ENCODE results near the gene TMC1. TPM values are rescaled to one million over a fixed set of nuclear protein-coding genes. Genes with fewer than 3 reads are reported as not detected.

Gene TMC1
- total RNA-seq, 2 experiments from 2014 or later = not detected

DNA sequence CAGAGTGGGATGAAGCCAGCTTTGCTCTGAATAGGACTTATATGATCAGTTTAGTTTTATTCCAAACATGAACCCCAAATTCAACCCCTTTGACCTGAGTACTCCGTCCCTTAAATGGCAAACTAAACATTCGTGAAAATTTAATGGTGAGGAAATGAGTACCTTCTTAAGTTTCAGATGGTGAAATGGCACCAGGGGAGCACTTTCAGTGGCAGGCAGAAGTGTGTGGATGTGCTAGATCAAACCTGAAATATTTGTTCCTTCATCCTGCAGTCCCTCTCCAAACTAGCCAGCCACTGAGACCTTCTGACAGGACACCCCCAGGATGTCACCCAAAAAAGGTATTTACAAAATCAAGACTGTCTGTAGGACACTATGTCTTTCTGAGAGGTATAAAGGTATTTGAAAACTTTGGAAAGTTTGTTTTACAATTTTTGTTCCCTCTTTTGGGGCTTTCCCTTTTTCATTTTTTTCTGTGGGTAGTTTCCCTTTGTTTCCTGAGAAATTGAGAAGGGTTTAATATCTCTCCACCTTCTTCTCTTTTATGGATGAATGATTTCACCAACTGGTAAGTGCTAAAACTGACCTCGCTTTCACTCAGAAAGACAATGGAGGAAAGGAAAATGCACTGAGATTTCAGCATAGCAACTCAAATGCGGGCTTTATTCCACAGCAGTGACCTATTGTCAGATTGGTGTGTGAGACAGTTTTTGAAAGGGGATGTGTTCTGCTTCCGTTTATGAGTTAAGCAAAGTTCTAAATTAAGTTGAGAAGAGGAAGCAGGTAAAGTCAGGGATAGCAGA lies 127.1 kb downstream of the TMC1 start:
- Mint-ChIP-seq H3K9me3 (no peaks in the 10 kb centered on the region), H3K27me3 (peaks cover 11% of the 10 kb centered on the region)

DNA sequence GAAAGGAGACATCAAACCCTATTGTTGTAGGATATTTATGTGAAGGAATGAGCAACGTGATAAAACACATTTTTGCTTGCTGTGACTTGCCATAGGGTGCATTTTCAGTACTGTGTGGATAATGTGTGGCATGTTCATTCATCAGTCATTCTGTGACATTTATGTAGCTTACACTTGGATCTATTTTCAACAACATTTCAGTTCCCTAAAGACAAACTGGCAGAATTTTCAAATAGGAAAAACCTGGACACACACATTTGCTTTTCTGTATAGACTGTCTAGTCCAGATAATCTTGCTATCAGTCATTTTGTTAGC lies 127.7 kb downstream of the TMC1 start:
- Mint-ChIP-seq H3K9me3 (no peaks in the 10 kb centered on the region), H3K4me1 (no peaks in the 10 kb centered on the region), H3K4me3 (no peak overlapping the region), H3K27me3 (peaks cover 11% of the 10 kb centered on the region), H3K27ac (no peak overlapping the region), H3K36me3 (ENCODE audit: low read depth) (no peaks in the 10 kb centered on the region)
- POLR2A ChIA-PET = interaction anchor here (0.6 kb wide), 1 partner anchor 93 kb away, joined by 5 read pairs; no protein-coding TSS in a partner anchor
- CTCF ChIA-PET = interaction anchor here (0.5 kb wide), 1 partner anchor 42 kb away, joined by 3 read pairs; no protein-coding TSS in a partner anchor
- no peak for DNase-seq

More for the DNA sequence above, 127.1 kb downstream of the TMC1 start:
- Mint-ChIP-seq H3K4me3 (no peak overlapping the region), H3K36me3 (ENCODE audit: low read depth) (no peaks in the 10 kb centered on the region), H3K4me1 (no peaks in the 10 kb centered on the region), H3K27ac (no peak overlapping the region)
- no peak for DNase-seq
- ChIA-PET CTCF (no interaction called here), POLR2A (interaction anchor here (0.6 kb wide), 1 partner anchor 93 kb away, joined by 5 read pairs; no protein-coding TSS in a partner anchor)

DNA sequence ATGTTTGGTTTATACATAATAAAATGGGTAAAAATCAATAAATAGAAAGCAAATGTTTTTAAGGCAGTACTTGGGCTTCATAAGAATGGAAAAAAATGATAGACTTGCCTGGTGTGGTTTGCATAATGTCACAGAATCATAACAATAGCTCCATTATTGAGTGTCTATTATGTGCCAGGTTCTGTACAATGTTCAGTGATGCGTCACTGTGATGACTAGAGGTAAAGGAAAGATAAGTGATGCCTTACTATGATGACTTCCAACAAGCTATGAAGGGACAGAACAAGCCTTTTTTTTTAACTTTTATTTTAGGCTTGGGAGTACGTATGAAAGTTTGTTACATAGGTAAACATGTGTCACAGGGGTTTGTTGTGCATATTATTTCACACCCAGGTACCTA lies 128.8 kb downstream of the TMC1 start:
- POLR2A ChIA-PET = no interaction called here
- Mint-ChIP-seq H3K27me3 (peaks cover 11% of the 10 kb centered on the region), H3K4me1 (no peaks in the 10 kb centered on the region), H3K9me3 (no peaks in the 10 kb centered on the region), H3K4me3 (no peak overlapping the region), H3K36me3 (ENCODE audit: low read depth) (no peaks in the 10 kb centered on the region), H3K27ac (no peak overlapping the region)
- DNase-seq = no peak
- CTCF ChIA-PET = no interaction called here

DNA sequence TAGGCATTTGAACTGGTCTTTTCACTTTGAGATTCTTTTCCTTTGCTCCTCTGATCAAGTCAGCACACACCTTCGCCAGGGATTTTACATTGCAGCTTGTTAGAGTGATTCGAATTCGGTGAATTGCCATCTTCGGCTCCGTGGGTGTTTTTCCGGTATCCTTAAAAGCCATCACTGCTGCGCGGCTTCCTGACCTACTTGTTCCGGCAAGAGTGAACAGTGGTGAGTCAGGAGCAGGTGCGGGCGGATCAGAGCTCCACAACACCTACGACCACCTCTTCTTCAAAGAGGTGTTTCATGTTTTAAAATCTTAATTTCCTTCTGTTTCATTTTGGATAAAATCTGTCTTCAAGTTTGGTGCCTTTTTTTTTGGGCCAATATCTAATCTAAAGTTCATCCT lies 134.6 kb downstream of the TMC1 start:
- Mint-ChIP-seq H3K36me3 (ENCODE audit: low read depth) (no peaks in the 10 kb centered on the region), H3K27me3 (peaks cover 12% of the 10 kb centered on the region), H3K9me3 (no peaks in the 10 kb centered on the region), H3K27ac (no peak overlapping the region), H3K4me1 (no peaks in the 10 kb centered on the region), H3K4me3 (no peak overlapping the region)
- POLR2A ChIA-PET = no interaction called here
- CTCF ChIA-PET = no interaction called here
- DNase-seq = no peak

DNA sequence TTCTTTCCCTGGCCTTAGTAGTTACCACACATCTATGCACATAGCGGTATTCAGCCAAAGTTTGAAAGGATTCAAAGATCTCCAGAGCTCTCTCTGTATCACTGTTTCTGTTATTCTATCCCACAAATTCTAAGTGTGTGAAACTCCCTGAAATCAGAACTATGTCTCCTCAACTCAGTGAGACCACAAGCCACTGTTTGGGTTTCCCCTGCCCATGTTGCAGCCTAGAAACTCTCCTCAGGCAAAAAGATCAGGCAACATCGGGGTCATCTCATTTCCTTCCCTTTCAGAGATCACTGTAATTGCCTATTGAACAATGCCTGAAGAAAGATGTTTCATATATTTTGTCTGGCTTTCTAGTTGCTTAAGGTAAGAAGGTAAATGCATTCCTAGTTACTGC lies 135.6 kb downstream of the TMC1 start:
- Mint-ChIP-seq H3K4me3 (no peak overlapping the region), H3K36me3 (ENCODE audit: low read depth) (no peaks in the 10 kb centered on the region), H3K27ac (no peak overlapping the region), H3K4me1 (no peaks in the 10 kb centered on the region), H3K9me3 (no peaks in the 10 kb centered on the region), H3K27me3 (peaks cover 12% of the 10 kb centered on the region)
- DNase-seq = no peak
- CTCF ChIA-PET = interaction anchor here (0.6 kb wide), 1 partner anchor 1074 kb away, joined by 3 read pairs; no protein-coding TSS in a partner anchor
- POLR2A ChIA-PET = no interaction called here

DNA sequence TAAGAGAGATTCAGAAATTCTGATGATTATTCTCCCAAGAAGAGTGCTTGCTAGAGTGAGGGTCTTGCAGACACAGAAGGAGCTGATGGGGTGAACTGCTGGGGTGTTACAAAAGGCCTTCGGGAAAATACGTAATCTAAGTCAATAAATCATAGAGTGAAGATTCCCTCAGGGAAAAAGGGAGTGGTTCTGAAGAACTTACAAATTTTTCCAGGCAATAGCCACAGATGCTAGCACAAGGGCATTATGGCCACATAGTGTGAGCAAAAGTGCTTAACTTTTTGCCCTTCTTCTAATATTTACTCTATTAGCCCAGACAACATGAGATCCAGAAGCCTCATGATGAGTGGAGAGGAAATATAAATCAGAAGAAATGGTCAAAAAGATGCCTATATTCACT lies 137.3 kb downstream of the TMC1 start:
- Mint-ChIP-seq H3K9me3 (no peaks in the 10 kb centered on the region), H3K4me3 (no peak overlapping the region), H3K27me3 (peaks cover 12% of the 10 kb centered on the region), H3K27ac (no peak overlapping the region), H3K4me1 (no peaks in the 10 kb centered on the region), H3K36me3 (ENCODE audit: low read depth) (no peaks in the 10 kb centered on the region)
- ChIA-PET POLR2A (no interaction called here), CTCF (no interaction called here)
- no peak for DNase-seq

DNA sequence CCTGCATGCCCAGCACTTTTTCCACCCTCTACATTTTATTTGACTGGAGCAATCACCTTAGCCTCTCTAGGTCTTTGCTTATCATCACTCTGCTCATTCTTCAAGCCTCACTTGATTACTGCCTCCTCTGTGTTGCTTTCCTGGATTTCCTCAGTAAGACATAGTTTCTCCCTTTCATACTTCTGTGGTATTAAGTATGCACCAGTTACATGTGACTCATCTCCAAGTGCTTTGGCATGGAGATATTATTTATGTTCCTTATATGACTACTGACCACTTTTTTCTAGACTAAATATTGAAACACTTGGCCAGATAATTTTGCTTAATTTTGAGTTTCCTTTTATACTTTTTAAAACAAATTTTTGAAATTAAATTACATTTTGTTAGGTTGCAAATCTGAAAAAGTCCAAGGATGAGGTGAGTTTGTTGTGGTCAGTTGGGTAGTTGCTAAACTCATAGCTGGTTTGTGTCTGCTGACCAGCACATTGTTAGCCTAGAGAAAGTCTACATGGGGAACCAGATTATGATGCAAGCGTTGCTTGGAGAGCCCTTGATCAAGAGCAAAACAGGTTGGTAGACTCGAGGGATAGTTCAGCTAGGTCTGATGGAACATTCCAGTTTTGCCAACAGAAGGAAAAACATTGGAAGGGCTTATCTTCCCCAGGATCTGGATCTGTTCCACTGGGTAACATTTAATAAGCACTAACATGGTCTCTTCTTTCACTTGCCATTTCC lies 140.2 kb downstream of the TMC1 start:
- Mint-ChIP-seq H3K27me3 (peaks cover 8% of the 10 kb centered on the region), H3K27ac (no peak overlapping the region), H3K4me1 (no peaks in the 10 kb centered on the region), H3K9me3 (no peaks in the 10 kb centered on the region), H3K36me3 (ENCODE audit: low read depth) (no peaks in the 10 kb centered on the region), H3K4me3 (no peak overlapping the region)
- ChIA-PET POLR2A (no interaction called here), CTCF (no interaction called here)
- no peak for DNase-seq

DNA sequence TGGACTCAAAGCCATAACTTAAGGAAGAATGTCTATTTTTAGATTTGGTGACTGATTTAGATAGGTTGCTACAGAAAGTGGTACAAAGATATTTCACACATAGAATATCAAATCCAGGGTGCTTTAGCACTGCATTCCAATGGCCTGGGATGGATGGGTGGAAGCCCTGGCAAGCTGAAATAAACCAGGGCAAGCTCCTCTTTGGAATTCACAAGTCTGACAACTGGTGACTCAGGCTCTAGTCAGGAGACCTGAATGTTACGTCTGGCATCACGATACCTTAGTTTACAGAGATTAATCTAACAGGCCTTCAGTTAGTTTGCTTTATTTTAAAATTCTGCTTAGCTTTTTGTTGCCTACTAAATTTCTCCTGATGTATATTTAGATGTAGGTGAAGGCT lies 144.0 kb downstream of the TMC1 start:
- CTCF ChIA-PET = no interaction called here

DNA sequence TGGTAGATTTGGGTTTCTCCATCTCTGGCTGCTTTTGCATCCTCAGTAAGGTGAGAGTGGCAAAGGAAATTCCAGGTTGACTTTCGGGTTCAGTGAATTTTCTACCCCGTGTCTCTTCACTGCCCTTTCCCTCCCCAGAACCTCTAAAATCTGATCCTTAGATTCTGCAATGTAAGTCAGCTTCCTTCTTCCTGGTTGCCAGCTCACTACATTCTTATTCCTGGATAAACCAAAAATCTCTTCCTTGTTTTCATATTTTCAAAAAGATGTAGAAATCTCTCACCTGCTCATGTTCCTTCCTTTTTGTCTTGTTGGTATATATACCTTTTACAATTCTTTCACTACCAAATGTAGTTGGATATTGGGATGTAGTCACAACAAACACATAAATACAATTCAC lies 145.8 kb downstream of the TMC1 start:
- H3K9me3 Mint-ChIP-seq = no peaks in the 10 kb centered on the region
- no peak overlapping the region for H3K4me3 Mint-ChIP-seq
- no peaks in the 10 kb centered on the region for H3K36me3 Mint-ChIP-seq (ENCODE audit: low read depth)
- DNase-seq = no peak
- no peaks in the 10 kb centered on the region for H3K4me1 Mint-ChIP-seq
- POLR2A ChIA-PET = no interaction called here
- no peak overlapping the region for H3K27ac Mint-ChIP-seq
- H3K27me3 Mint-ChIP-seq = peaks cover 2% of the 10 kb centered on the region
- CTCF ChIA-PET = no interaction called here

More for the DNA sequence above, 144.0 kb downstream of the TMC1 start:
- no peak overlapping the region for H3K4me3 Mint-ChIP-seq
- no peaks in the 10 kb centered on the region for H3K36me3 Mint-ChIP-seq (ENCODE audit: low read depth)
- no peak overlapping the region for H3K27ac Mint-ChIP-seq
- DNase-seq = no peak
- H3K27me3 Mint-ChIP-seq = peaks cover 2% of the 10 kb centered on the region
- H3K9me3 Mint-ChIP-seq = no peaks in the 10 kb centered on the region
- H3K4me1 Mint-ChIP-seq = no peaks in the 10 kb centered on the region
- POLR2A ChIA-PET = no interaction called here

DNA sequence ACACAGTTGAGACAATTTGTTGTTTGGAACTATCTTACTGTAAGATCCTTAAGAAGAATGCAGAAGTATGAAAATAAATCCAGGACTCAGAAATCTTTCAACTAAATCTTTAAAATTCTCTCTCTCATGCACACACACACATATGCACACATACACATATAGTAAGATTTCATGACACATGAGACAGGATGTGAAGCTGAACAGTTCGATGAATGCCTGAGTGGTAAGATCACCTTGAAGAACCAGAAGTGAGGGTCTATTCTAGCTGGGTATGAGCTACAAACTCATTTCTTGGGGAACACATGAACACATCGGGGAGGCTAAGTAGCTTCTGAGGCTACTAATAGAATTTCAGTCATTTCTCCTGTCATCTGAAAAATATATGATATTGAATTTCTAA lies 153.6 kb downstream of the TMC1 start:
- ChIA-PET CTCF (interaction anchor here (0.5 to 0.6 kb wide), 2 partner anchors 70 to 91 kb away, joined by 3 to 4 read pairs; no protein-coding TSS in a partner anchor), POLR2A (no interaction called here)
- Mint-ChIP-seq H3K27ac (no peak overlapping the region), H3K4me1 (no peaks in the 10 kb centered on the region), H3K4me3 (no peak overlapping the region), H3K9me3 (no peaks in the 10 kb centered on the region), H3K36me3 (ENCODE audit: low read depth) (no peaks in the 10 kb centered on the region), H3K27me3 (peaks cover 8% of the 10 kb centered on the region)
- DNase-seq = no peak

DNA sequence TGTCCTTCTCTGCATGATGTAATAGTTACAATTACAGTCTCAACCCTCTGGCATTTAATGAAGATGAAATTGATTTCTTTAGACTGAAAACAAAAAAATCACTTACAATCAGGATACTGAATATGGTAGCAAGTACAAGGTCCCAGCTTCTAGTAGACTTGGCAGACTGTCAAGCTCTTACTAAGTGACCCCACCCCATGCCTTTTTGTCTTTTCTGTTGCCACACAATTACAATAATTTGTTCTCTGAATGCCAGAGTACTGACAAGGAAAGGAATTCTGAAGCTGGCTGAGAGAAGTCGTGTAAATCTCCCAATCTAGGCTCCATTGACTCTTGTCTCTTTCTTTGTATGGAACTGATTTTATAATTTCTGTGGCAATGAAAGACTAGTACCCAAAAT lies 154.2 kb downstream of the TMC1 start:
- Mint-ChIP-seq H3K27me3 (peaks cover 9% of the 10 kb centered on the region), H3K4me1 (no peaks in the 10 kb centered on the region), H3K36me3 (ENCODE audit: low read depth) (no peaks in the 10 kb centered on the region), H3K9me3 (no peaks in the 10 kb centered on the region), H3K27ac (no peak overlapping the region), H3K4me3 (no peak overlapping the region)
- DNase-seq = no peak
- POLR2A ChIA-PET = no interaction called here
- CTCF ChIA-PET = interaction anchor here (0.6 kb wide), 1 partner anchor 70 kb away, joined by 3 read pairs; no protein-coding TSS in a partner anchor

DNA sequence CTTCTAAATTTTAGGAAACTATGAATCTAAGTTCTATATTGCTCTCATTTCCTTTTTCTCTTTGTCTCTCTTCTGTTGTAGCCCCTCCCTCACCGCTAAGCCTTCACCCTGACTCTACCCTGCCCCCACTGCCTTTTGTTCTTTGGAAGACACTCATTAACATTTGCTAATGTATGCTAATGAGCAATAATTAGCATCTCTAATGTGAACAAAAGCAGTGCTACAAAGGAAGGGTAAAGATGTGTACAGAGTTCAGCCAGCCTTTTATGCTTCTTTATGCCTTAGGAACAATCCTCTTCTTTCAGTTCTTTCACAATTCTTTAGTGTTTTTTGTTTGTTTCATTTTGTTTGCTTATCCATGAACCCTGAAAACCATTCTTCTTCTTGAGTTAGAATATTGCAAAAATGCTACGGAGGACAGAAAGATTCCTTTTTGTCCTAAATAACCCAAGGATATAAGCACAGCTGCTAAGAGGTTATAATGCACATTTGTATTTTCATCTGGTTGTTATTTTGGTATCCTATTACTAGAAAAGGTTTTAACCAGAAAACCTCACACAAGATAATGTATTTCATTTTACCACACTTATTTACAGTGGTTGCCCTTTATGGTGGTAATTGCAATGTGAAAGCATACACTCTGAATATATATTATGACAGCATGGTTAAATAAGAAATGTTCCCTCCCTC lies 159.3 kb downstream of the TMC1 start:
- Mint-ChIP-seq H3K36me3 (ENCODE audit: low read depth) (no peaks in the 10 kb centered on the region), H3K27ac (no peak overlapping the region), H3K4me1 (no peaks in the 10 kb centered on the region), H3K27me3 (peaks cover 16% of the 10 kb centered on the region), H3K9me3 (no peaks in the 10 kb centered on the region), H3K4me3 (no peak overlapping the region)
- POLR2A ChIA-PET = no interaction called here
- DNase-seq = no peak
- CTCF ChIA-PET = no interaction called here

DNA sequence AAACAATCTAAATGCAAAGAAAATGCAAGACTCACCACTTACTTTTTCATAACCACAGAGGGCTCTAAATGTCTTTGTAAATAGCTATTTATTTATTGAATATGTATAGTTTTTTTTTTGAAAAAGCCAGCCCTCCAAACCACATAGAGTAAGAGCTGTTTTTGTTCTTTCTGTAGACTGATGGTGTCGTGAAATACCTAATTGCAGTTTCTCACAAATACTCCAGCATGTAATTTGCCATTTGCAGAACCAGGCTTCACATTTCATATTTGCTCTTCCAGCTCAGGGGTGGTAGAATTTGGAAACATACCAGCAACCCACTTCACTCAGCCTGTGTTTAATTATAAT lies 159.8 kb downstream of the TMC1 start:
- Mint-ChIP-seq H3K27me3 (peaks cover 19% of the 10 kb centered on the region), H3K4me3 (no peak overlapping the region), H3K9me3 (no peaks in the 10 kb centered on the region), H3K36me3 (ENCODE audit: low read depth) (no peaks in the 10 kb centered on the region), H3K27ac (no peak overlapping the region), H3K4me1 (no peaks in the 10 kb centered on the region)
- POLR2A ChIA-PET = no interaction called here
- CTCF ChIA-PET = no interaction called here
- no peak for DNase-seq

Data from activated CD4-positive, alpha-beta T cell treated with anti-CD3 and anti-CD28 coated beads, Interleukin-2, amount 10 ng/mL, durations not matched to agents 7 days and 5 days (primary cell).